HCT116 (cell line): ENCODE results near the gene PIP5KL1. TPM values are rescaled to one million over a fixed set of nuclear protein-coding genes. Genes with fewer than 3 reads are reported as not detected.

Experiments
- ATAC-seq: fragments of 200-7000 bp; cut with Tn5 transposase; 2 replicates; pipeline ENCODE4 v1.9.1; 2020; ENCODE audit warnings: mild to moderate bottlenecking, moderate library complexity
- BruUV-seq: library from RNA; stranded (reverse); fragments of 400-500 nt; replicated peaks from 2 replicates; lab custom pipeline; 2021; lab: Mats Ljungman, UMichigan
- CTCF ChIA-PET: fragments of 300-600 bp; sonication (Branson Sonifier 250); formaldehyde crosslinking; loops from one replicate; lab custom pipeline; 2021; ENCODE audit warnings: antibody characterized with exemption; lab: Charles Lee
- POLR2A ChIA-PET: fragments of 300-600, 350-600 bp; sonication (Branson Sonifier 250); formaldehyde crosslinking; loops from one replicate; lab custom pipeline; 2021; ENCODE audit warnings: antibody characterized with exemption; lab: Charles Lee
- RAD21 ChIA-PET, 2 experiments: fragments of 300-600 bp; sonication (Branson Sonifier 250); formaldehyde crosslinking; loops; one replicate each; lab custom pipeline; 2023; ENCODE audit warnings: low total read pairs in 2 of 2; ENCODE audit not compliant: uncharacterized antibody in 2 of 2, unreplicated experiment in 2 of 2, low non-redundant PET in 1 of 2; lab: Charles Lee
- DNase-seq: peaks from one replicate; pipeline ENCODE4 v3.0.0-alpha.2; 2010; ENCODE audit warnings: low read depth, low spot score
- H2AFZ ChIP-seq: fragments of 200-600 bp; shearing (Covaris generic), sonication (generic); 2 replicates; pipeline ENCODE4 v1.6.1; 2017; ENCODE audit warnings: low read depth, mixed run types, mixed read lengths, antibody characterized with exemption, low read length; ENCODE audit not compliant: poor library complexity, severe bottlenecking
- H3K27ac ChIP-seq: 2 replicates; pipeline ENCODE4 v1.5.1; 2012; ENCODE audit warnings: low read depth, low read length
- H3K27me3 ChIP-seq: fragments of 200-600 bp; sonication (generic); 2 replicates; pipeline ENCODE4 v1.6.1; 2016; ENCODE audit warnings: mixed run types, low read length, mixed read lengths; ENCODE audit not compliant: insufficient read depth
- H3K36me3 ChIP-seq, 2 experiments: fragments of 200-500 bp in 1 of 2; fragments of 200-600 bp in 1 of 2; sonication (Bioruptor generic) in 1 of 2; sonication (generic) in 1 of 2; 2 replicates each; pipeline versions ENCODE4 v1.5.1 to v1.6.1; 2014 to 2016; ENCODE audit warnings: low read length in 2 of 2, inconsistent platforms in 1 of 2, mixed read lengths in 1 of 2, mixed run types in 1 of 2; ENCODE audit not compliant: insufficient read depth in 2 of 2, control insufficient read depth in 1 of 2
- H3K4me1 ChIP-seq, 2 experiments: fragments of 200-600 bp in 1 of 2; sonication (generic) in 1 of 2; 2 replicates each; pipeline versions ENCODE4 v1.5.1 to v1.6.1; 2012 to 2017; ENCODE audit warnings: low read length in 2 of 2, inconsistent platforms in 1 of 2, mild to moderate bottlenecking in 1 of 2, mixed read lengths in 1 of 2, mixed run types in 1 of 2, moderate library complexity in 1 of 2; ENCODE audit not compliant: insufficient read depth in 2 of 2, control insufficient read depth in 1 of 2
- H3K4me2 ChIP-seq: fragments of 200-600 bp; sonication (generic); 2 replicates; pipeline ENCODE4 v1.6.1; 2017; ENCODE audit warnings: mixed run types, low read length, mixed read lengths
- H3K4me3 ChIP-seq, 2 experiments: fragments of 200-600 bp in 1 of 2; sonication (generic) in 1 of 2; replicated peaks in 1 of 2; 2 replicates each; pipeline ENCODE4 v1.5.1; 2011 to 2016; ENCODE audit warnings: low read length in 2 of 2, control low read depth in 1 of 2, low read depth in 1 of 2, mild to moderate bottlenecking in 1 of 2, mixed read lengths in 1 of 2, mixed run types in 1 of 2
- H3K79me2 ChIP-seq: fragments of 200-600 bp; sonication (generic); 2 replicates; pipeline ENCODE4 v1.6.1; 2017; ENCODE audit warnings: mild to moderate bottlenecking, mixed run types, low read length, moderate library complexity, mixed read lengths; ENCODE audit not compliant: insufficient read depth
- H3K9ac ChIP-seq: fragments of 200-600 bp; sonication (generic); 2 replicates; pipeline ENCODE4 v1.6.1; 2016; ENCODE audit warnings: low read length, mixed read lengths
- H3K9me2 ChIP-seq: fragments of 200-600 bp; sonication (generic), shearing (Covaris generic); 2 replicates; pipeline ENCODE4 v1.6.1; 2017; ENCODE audit warnings: mixed run types, mild to moderate bottlenecking, moderate library complexity; ENCODE audit not compliant: insufficient read depth
- H3K9me3 ChIP-seq, 2 experiments: fragments of 200-500 bp in 1 of 2; fragments of 200-600 bp in 1 of 2; sonication (Bioruptor generic) in 1 of 2; sonication (generic) in 1 of 2; 2 replicates each; pipeline ENCODE4 v1.6.1; 2014 to 2017; ENCODE audit warnings: low read length in 2 of 2, mixed read lengths in 2 of 2, inconsistent platforms in 1 of 2, low read depth in 1 of 2, mild to moderate bottlenecking in 1 of 2, mixed run types in 1 of 2, moderate library complexity in 1 of 2; ENCODE audit not compliant: control insufficient read depth in 1 of 2, insufficient read depth in 1 of 2
- H4K20me1 ChIP-seq: fragments of 200-600 bp; sonication (generic), shearing (Covaris generic); 2 replicates; pipeline ENCODE4 v1.6.1; 2017; ENCODE audit warnings: mixed run types, mild to moderate bottlenecking, moderate library complexity; ENCODE audit not compliant: insufficient read depth
- MAX ChIP-seq: IDR thresholded peaks from 2 replicates; pipeline ENCODE4 v1.6.1; 2012
- POLR2A ChIP-seq: IDR thresholded peaks from 2 replicates; pipeline ENCODE4 v1.7.0; 2011; ENCODE audit warnings: borderline replicate concordance; ENCODE audit not compliant: insufficient read depth, insufficient read length; ENCODE audit errors: extremely low read depth
- POLR2AphosphoS5 ChIP-seq: IDR thresholded peaks from 2 replicates; pipeline ENCODE4 v1.6.1; 2011; ENCODE audit warnings: mild to moderate bottlenecking, low read depth, low read length, moderate library complexity
- intact Hi-C: fragments of 100-400 bp; cut with micrococcal nuclease; formaldehyde crosslinking; loops from 2 replicates; pipeline ENCODE4 v1.10.0; 2022
- total RNA-seq: library from RNA; stranded (reverse); gene quantifications from one replicate; pipeline ENCODE4 v1.2.1, GENCODE V29; 2021; ENCODE audit not compliant: unreplicated experiment

PIP5KL1 gene
- total RNA-seq, 1 experiment from 2014 or later, result 37.6 TPM

GRCh38 chr9:127916720-127917581 is 13.6 kb downstream of the PIP5KL1 start, which contains the start of gene ST6GALNAC4:
Gene ST6GALNAC4, minus strand, starts transcription at chr9:127917041. Its CDS starts 622 bp downstream, at chr9:127916419.
- H3K9me2 ChIP-seq, result no peaks in the 10 kb centered on the region
- peak within 1 kb of the TSS; percentile 86 for H3K9ac ChIP-seq
- peak within 1 kb of the TSS; percentile 96 for H3K27ac ChIP-seq
- H3K4me3 ChIP-seq, result peak within 1 kb of the TSS; percentile 85 to 91
- ChIA-PET RAD21 (interaction anchor here in 1 of 2 experiments (0.8 to 1.2 kb wide), 3 partner anchors 20 to 182 kb away, joined by 3 read pairs; partner anchors contain the start of gene TOR2A), POLR2A (interaction anchor here (0.6 to 1.2 kb wide), 8 partner anchors 9 to 146 kb away, joined by 3 to 4 read pairs (median 4); no protein-coding TSS in a partner anchor), CTCF (interaction anchor here (1.1 to 2.0 kb wide), 4 partner anchors 11 to 195 kb away, joined by 3 to 8 read pairs (median 4); partner anchors contain the start of gene TOR2A)
- ATAC-seq (peak; percentile 86), DNase-seq (no peak)
- BruUV-seq, result no TSS peak
- H3K79me2 ChIP-seq, result peaks cover 17% of the 10 kb centered on the region
- intact Hi-C loops, result loop anchor here (5.0 kb wide), 2 partner anchors 130 to 355 kb away; partner anchors contain the start of gene CDK9
- TF ChIP-seq POLR2AphosphoS5 (peak; percentile 61), POLR2A (peak; percentile 22), MAX (no peak)
- peak within 1 kb of the TSS; percentile 95 for H3K4me2 ChIP-seq
- H3K27me3 ChIP-seq, result no peaks in the 10 kb centered on the region
- H3K9me3 ChIP-seq, result no peaks in the 10 kb centered on the region
- no peaks in the 10 kb centered on the region for H4K20me1 ChIP-seq
- peaks cover 0 to 11% of the 10 kb centered on the region in 2 experiments; a peak in 2 of 4 replicates for H3K36me3 ChIP-seq
- no peak within 1 kb of the TSS for H2AFZ ChIP-seq
- H3K4me1 ChIP-seq, result peaks cover 52 to 70% of the 10 kb centered on the region in 2 experiments
